ENCODE measurements around the gene WSCD2.

Gene WSCD2

DNA sequence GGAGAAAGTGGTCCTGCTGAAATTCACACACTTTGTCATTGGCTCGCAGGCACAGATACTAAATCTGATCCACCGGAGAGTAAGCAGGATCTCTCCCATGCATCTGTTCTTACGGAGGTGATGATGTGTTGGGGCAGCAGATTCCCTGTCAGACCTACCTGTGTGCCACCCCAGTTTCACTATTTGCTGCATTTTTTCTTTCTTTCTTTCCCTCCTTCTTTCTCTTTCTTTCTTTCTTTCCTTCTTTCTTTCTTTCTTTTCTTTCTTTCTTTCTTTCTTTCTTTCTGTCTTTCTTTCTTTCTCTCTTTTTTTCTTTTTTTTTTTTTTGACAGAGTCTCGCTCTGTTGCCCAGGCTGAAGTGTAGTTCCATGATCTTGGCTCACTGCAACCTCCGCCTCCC lies 37.4 kb downstream of the WSCD2 start:
- no peaks in the 10 kb centered on the region for H3K36me3 ChIP-seq (ENCODE audit: insufficient read depth, low read length)
- H4K20me1 ChIP-seq (ENCODE audit: insufficient read depth, low read length), result no peaks in the 10 kb centered on the region
- H3K27me3 ChIP-seq (ENCODE audit: insufficient read depth, low read length, poor library complexity), result peaks cover 11% of the 10 kb centered on the region
- no peaks in the 10 kb centered on the region for H3K4me1 ChIP-seq (ENCODE audit: insufficient read depth, low read length)
- no peaks in the 10 kb centered on the region for H3K9me3 ChIP-seq (ENCODE audit: insufficient read depth, low read length, severe bottlenecking)
- no peak overlapping the region for H3K4me3 ChIP-seq (ENCODE audit: low read depth in 1 of 2, low read length in 2 of 2)
- TF ChIP-seq EZH2 (IDR thresholded peaks at IDR 0.05; ENCODE audit: borderline replicate concordance, low read depth, low read length, severe bottlenecking), result no peak
- TF ChIP-seq, protein P1, sequence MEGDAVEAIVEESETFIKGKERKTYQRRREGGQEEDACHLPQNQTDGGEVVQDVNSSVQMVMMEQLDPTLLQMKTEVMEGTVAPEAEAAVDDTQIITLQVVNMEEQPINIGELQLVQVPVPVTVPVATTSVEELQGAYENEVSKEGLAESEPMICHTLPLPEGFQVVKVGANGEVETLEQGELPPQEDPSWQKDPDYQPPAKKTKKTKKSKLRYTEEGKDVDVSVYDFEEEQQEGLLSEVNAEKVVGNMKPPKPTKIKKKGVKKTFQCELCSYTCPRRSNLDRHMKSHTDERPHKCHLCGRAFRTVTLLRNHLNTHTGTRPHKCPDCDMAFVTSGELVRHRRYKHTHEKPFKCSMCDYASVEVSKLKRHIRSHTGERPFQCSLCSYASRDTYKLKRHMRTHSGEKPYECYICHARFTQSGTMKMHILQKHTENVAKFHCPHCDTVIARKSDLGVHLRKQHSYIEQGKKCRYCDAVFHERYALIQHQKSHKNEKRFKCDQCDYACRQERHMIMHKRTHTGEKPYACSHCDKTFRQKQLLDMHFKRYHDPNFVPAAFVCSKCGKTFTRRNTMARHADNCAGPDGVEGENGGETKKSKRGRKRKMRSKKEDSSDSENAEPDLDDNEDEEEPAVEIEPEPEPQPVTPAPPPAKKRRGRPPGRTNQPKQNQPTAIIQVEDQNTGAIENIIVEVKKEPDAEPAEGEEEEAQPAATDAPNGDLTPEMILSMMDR (IDR thresholded peaks at IDR 0.05; ENCODE audit: borderline replicate concordance, extremely low read depth, low read length, poor library complexity, severe bottlenecking), result no peak
- H3K27ac ChIP-seq (ENCODE audit: low read length), result no peak overlapping the region
- ATAC-seq (ENCODE audit: insufficient read depth, low read depth) (no peak), DNase-seq (no peak)
- H3K4me2 ChIP-seq (ENCODE audit: insufficient read depth, low read length), result no peak overlapping the region
- H2AFZ ChIP-seq (ENCODE audit: low read depth, low read length), result no peak overlapping the region
- no peak overlapping the region for H3K9ac ChIP-seq (ENCODE audit: low read depth, low read length)
- H3K79me2 ChIP-seq (ENCODE audit: insufficient read depth, low read length), result no peaks in the 10 kb centered on the region

DNA sequence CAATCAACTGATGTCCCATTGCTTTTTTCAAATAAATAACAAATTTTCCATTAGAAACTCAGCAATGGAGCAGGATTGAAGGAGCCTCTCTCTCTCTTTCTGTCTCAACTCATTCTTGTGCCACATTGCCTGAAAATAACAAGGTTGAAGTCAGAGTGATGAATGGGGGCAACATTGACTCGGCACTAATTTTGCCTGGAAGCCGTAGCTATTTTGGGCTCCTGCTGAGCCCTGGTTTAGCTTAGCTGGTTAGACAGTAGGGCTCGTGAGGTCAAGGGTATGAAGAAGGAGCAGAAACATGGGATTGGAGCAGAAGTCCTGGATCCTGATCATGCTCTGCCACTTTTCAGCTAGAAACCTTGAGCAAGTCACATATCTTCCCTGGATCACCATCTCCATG lies 38.9 kb downstream of the WSCD2 start:
- no peak overlapping the region for H3K27ac ChIP-seq (ENCODE audit: low read length)
- H4K20me1 ChIP-seq (ENCODE audit: insufficient read depth, low read length), result no peaks in the 10 kb centered on the region
- H3K4me3 ChIP-seq (ENCODE audit: low read depth in 1 of 2, low read length in 2 of 2), result no peak overlapping the region
- no peak for TF ChIP-seq EZH2 (IDR thresholded peaks at IDR 0.05; ENCODE audit: borderline replicate concordance, low read depth, low read length, severe bottlenecking)
- TF ChIP-seq, protein P1 (IDR thresholded peaks at IDR 0.05; ENCODE audit: borderline replicate concordance, extremely low read depth, low read length, poor library complexity, severe bottlenecking), result no peak
- ATAC-seq (ENCODE audit: insufficient read depth, low read depth) (no peak), DNase-seq (no peak)
- no peaks in the 10 kb centered on the region for H3K79me2 ChIP-seq (ENCODE audit: insufficient read depth, low read length)
- no peaks in the 10 kb centered on the region for H3K36me3 ChIP-seq (ENCODE audit: insufficient read depth, low read length)
- H3K4me2 ChIP-seq (ENCODE audit: insufficient read depth, low read length), result no peak overlapping the region
- no peak overlapping the region for H2AFZ ChIP-seq (ENCODE audit: low read depth, low read length)
- no peak overlapping the region for H3K9ac ChIP-seq (ENCODE audit: low read depth, low read length)
- peaks cover 11% of the 10 kb centered on the region for H3K27me3 ChIP-seq (ENCODE audit: insufficient read depth, low read length, poor library complexity)
- H3K9me3 ChIP-seq (ENCODE audit: insufficient read depth, low read length, severe bottlenecking), result no peaks in the 10 kb centered on the region
- H3K4me1 ChIP-seq (ENCODE audit: insufficient read depth, low read length), result no peaks in the 10 kb centered on the region

DNA sequence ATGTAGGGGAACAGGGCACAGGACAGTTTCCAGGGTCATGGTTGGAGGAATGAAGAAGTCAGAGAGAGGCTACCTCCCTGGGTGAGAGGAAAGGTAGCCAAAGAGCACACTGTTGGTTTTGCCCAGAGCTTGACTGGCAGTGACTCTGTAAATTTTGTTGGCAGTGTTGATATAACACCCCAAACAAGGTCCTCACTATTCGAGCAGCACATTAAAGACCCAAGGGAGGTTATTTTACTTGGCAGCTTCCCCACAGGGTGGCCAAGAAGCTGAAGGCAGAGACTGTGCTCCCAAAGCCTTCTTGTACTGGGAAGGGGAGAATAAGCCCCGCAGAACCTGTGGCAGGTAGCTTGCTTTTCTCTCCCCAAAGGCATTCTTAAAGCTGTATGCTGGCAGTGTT lies 40.6 kb downstream of the WSCD2 start:
- no peak for ATAC-seq (ENCODE audit: insufficient read depth, low read depth)
- DNase-seq, result no peak
- no peaks in the 10 kb centered on the region for H3K4me1 ChIP-seq (ENCODE audit: insufficient read depth, low read length)
- no peak overlapping the region for H2AFZ ChIP-seq (ENCODE audit: low read depth, low read length)
- no peaks in the 10 kb centered on the region for H4K20me1 ChIP-seq (ENCODE audit: insufficient read depth, low read length)
- no peak for TF ChIP-seq EZH2 (IDR thresholded peaks at IDR 0.05; ENCODE audit: borderline replicate concordance, low read depth, low read length, severe bottlenecking)
- TF ChIP-seq, protein P1 (IDR thresholded peaks at IDR 0.05; ENCODE audit: borderline replicate concordance, extremely low read depth, low read length, poor library complexity, severe bottlenecking), result no peak
- no peak overlapping the region for H3K9ac ChIP-seq (ENCODE audit: low read depth, low read length)
- no peak overlapping the region for H3K27ac ChIP-seq (ENCODE audit: low read length)
- H3K4me3 ChIP-seq (ENCODE audit: low read depth in 1 of 2, low read length in 2 of 2), result no peak overlapping the region
- no peaks in the 10 kb centered on the region for H3K9me3 ChIP-seq (ENCODE audit: insufficient read depth, low read length, severe bottlenecking)
- H3K27me3 ChIP-seq (ENCODE audit: insufficient read depth, low read length, poor library complexity), result peaks cover 11% of the 10 kb centered on the region
- no peaks in the 10 kb centered on the region for H3K36me3 ChIP-seq (ENCODE audit: insufficient read depth, low read length)
- no peaks in the 10 kb centered on the region for H3K79me2 ChIP-seq (ENCODE audit: insufficient read depth, low read length)
- no peak overlapping the region for H3K4me2 ChIP-seq (ENCODE audit: insufficient read depth, low read length)

DNA sequence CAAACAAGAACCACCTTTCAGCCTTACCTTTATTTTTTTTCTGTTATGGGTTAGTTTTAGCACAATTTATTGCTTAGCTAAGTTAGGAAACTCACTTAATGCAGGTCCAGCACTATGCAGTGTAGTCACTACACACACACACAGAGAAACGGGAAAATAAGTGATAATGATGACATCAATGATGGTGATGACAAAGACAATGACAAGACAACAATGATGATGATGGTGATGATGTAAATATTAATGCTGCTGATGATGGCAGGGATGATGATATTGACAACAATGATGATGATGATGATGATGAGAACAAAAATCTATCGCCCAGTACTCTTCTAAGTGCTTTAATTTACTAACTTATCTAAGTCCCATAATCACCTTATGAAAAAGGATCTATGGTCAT lies 41.1 kb downstream of the WSCD2 start:
- DNase-seq (no peak), ATAC-seq (ENCODE audit: insufficient read depth, low read depth) (no peak)
- no peaks in the 10 kb centered on the region for H4K20me1 ChIP-seq (ENCODE audit: insufficient read depth, low read length)
- H3K4me2 ChIP-seq (ENCODE audit: insufficient read depth, low read length), result no peak overlapping the region
- no peaks in the 10 kb centered on the region for H3K4me1 ChIP-seq (ENCODE audit: insufficient read depth, low read length)
- no peak overlapping the region for H3K4me3 ChIP-seq (ENCODE audit: low read depth in 1 of 2, low read length in 2 of 2)
- H3K79me2 ChIP-seq (ENCODE audit: insufficient read depth, low read length), result no peaks in the 10 kb centered on the region
- TF ChIP-seq, protein P1 (IDR thresholded peaks at IDR 0.05; ENCODE audit: borderline replicate concordance, extremely low read depth, low read length, poor library complexity, severe bottlenecking), result no peak
- TF ChIP-seq EZH2 (IDR thresholded peaks at IDR 0.05; ENCODE audit: borderline replicate concordance, low read depth, low read length, severe bottlenecking), result no peak
- H3K9me3 ChIP-seq (ENCODE audit: insufficient read depth, low read length, severe bottlenecking), result no peaks in the 10 kb centered on the region
- H2AFZ ChIP-seq (ENCODE audit: low read depth, low read length), result no peak overlapping the region
- peaks cover 11% of the 10 kb centered on the region for H3K27me3 ChIP-seq (ENCODE audit: insufficient read depth, low read length, poor library complexity)
- no peak overlapping the region for H3K9ac ChIP-seq (ENCODE audit: low read depth, low read length)
- no peak overlapping the region for H3K27ac ChIP-seq (ENCODE audit: low read length)
- H3K36me3 ChIP-seq (ENCODE audit: insufficient read depth, low read length), result no peaks in the 10 kb centered on the region
